Progenitor cell of endocrine pancreas (in vitro differentiated cells): ENCODE measurements around the gene CASK. TPM values are rescaled to one million over a fixed set of nuclear protein-coding genes. Genes with fewer than 3 reads are reported as not detected.
A peak's percentile ranks its signal among the peaks of the same experiment; 100 is the strongest.

ENCODE experiments used
- DNase-seq: peaks from one replicate; pipeline ENCODE4 v3.0.0; 2021; ENCODE audit warnings: low spot score; ENCODE audit not compliant: unreplicated experiment
- H3K27ac Mint-ChIP-seq: 2 replicates; pipeline ENCODE4 v1.8.0; 2021; ENCODE audit warnings: mild to moderate bottlenecking, moderate library complexity, mixed read lengths
- H3K27me3 Mint-ChIP-seq: 2 replicates; pipeline ENCODE4 v1.8.0; 2021; ENCODE audit warnings: mixed read lengths
- H3K36me3 Mint-ChIP-seq: 2 replicates; pipeline ENCODE4 v1.8.0; 2022; ENCODE audit warnings: mixed read lengths; ENCODE audit not compliant: insufficient read depth
- H3K4me1 Mint-ChIP-seq: 2 replicates; pipeline ENCODE4 v1.8.0; 2021; ENCODE audit warnings: low read depth, mixed read lengths
- H3K4me3 Mint-ChIP-seq: 2 replicates; pipeline ENCODE4 v1.8.0; 2021; ENCODE audit warnings: low read depth, mild to moderate bottlenecking, moderate library complexity, mixed read lengths
- H3K9me3 Mint-ChIP-seq: 2 replicates; pipeline ENCODE4 v1.8.0; 2021; ENCODE audit warnings: low read depth, mixed read lengths
- total RNA-seq: library from RNA; stranded (reverse); gene quantifications from 2 replicates; pipeline ENCODE4 v1.2.1, GENCODE V29; 2021
- TF ChIP-seq, protein P1 (sequence below): fragments of 200-600 bp; sonication (generic); IDR thresholded peaks from one replicate; pipeline ENCODE4 v1.5.0; 2021; ENCODE audit warnings: antibody characterized with exemption, mild to moderate bottlenecking; ENCODE audit not compliant: unreplicated experiment

Gene CASK
- total RNA-seq, 1 donor from 2014 or later = 68.3 TPM

DNA sequence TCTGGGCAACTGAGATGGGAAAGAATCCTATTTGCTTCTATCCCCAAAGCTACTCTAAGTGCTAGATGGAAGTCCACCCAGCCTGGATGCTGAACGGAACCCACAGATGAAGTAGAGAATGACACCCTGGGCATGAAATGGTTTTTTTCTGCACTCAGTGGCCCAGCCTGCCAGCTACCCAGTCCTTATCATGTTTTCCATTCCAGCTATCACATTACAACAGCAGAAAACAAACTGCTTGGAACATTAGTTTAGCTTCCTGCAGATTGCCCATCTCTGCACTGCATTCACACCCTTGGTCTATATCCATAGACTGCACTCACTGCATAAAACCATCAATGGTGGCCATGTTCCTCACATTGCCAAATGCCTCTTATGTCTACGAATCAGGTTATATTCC, 397.1 kb downstream of the CASK start:
- H3K9me3 Mint-ChIP-seq = peaks cover 3% of the 10 kb centered on the region
- no peak overlapping the region for H3K4me3 Mint-ChIP-seq
- DNase-seq = no peak
- no peak overlapping the region for H3K27ac Mint-ChIP-seq
- H3K27me3 Mint-ChIP-seq = no peaks in the 10 kb centered on the region
- H3K4me1 Mint-ChIP-seq = peaks cover 8% of the 10 kb centered on the region
- TF ChIP-seq, protein P1, sequence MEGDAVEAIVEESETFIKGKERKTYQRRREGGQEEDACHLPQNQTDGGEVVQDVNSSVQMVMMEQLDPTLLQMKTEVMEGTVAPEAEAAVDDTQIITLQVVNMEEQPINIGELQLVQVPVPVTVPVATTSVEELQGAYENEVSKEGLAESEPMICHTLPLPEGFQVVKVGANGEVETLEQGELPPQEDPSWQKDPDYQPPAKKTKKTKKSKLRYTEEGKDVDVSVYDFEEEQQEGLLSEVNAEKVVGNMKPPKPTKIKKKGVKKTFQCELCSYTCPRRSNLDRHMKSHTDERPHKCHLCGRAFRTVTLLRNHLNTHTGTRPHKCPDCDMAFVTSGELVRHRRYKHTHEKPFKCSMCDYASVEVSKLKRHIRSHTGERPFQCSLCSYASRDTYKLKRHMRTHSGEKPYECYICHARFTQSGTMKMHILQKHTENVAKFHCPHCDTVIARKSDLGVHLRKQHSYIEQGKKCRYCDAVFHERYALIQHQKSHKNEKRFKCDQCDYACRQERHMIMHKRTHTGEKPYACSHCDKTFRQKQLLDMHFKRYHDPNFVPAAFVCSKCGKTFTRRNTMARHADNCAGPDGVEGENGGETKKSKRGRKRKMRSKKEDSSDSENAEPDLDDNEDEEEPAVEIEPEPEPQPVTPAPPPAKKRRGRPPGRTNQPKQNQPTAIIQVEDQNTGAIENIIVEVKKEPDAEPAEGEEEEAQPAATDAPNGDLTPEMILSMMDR = no peak
- H3K36me3 Mint-ChIP-seq = peaks cover 4% of the 10 kb centered on the region

DNA sequence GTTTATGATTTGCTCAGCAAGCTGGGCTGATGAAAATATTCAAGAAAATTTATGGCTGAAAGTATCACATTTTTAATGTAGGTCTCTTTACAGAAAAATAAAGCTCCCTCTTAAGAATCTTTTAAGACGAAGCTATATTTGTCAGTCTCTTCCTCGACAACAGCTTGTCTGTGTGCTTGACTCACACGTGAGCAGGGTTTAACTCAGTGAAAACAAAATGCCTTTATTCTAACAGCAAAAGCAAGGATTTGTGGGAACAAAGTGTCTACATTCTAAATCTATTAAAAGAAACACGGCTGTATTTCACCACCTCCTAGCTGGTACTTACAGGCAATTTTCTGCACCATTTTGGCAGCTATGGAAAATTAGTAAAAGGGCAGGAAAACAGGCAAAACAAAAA, 400.7 kb downstream of the CASK start:
- DNase-seq = no peak
- TF ChIP-seq, protein P1 = no peak
- Mint-ChIP-seq H3K27me3 (no peaks in the 10 kb centered on the region), H3K27ac (peak overlapping the region; percentile 70), H3K36me3 (peaks cover 4% of the 10 kb centered on the region), H3K4me3 (no peak overlapping the region), H3K4me1 (peaks cover 9% of the 10 kb centered on the region), H3K9me3 (peaks cover 4% of the 10 kb centered on the region)

DNA sequence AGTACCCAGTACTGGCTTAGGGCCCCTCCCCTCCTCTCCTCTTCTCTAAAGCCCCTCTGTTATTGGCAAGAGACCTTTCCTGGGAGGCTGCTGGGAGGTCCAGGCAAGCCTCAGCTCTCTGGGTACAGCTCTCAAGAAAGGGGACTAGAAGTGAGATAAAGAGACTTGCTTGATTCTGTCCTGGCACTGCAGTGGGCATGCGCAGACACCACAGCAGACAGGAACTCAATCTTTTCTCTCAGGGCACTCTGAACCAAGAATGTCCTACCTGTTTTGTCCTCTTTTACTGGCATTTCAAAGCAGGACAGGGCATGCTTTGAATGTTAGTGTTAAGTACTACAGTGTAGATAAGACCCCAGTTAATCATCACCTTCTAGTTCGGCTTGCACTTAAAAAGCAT, 401.3 kb downstream of the CASK start:
- TF ChIP-seq, protein P1 = no peak
- no peaks in the 10 kb centered on the region for H3K27me3 Mint-ChIP-seq
- no peak for DNase-seq
- peaks cover 4% of the 10 kb centered on the region for H3K9me3 Mint-ChIP-seq
- H3K4me1 Mint-ChIP-seq = peaks cover 10% of the 10 kb centered on the region
- H3K36me3 Mint-ChIP-seq = peaks cover 3% of the 10 kb centered on the region
- no peak overlapping the region for H3K4me3 Mint-ChIP-seq
- H3K27ac Mint-ChIP-seq = peak overlapping the region; percentile 67

DNA sequence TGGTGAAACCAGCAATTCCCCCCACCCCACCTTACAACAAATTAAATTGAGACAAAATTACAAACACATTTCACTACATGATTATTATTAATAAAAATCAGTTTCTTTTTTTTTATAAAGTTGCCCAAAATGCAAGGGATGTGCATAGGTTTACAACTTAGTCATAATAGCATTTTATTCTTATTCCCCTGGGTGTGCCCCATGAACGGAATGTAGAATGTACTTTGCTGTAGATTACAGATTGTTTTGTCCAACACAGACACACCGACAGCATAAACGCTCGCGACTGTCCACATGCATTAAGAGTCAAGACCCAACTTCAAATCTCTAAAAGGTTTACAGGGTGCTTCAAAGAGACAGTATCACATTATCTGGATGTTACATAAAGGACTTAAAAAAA, 403.9 kb downstream of the CASK start:
- H3K4me1 Mint-ChIP-seq = peaks cover 14% of the 10 kb centered on the region
- H3K27ac Mint-ChIP-seq = no peak overlapping the region
- H3K4me3 Mint-ChIP-seq = no peak overlapping the region
- H3K27me3 Mint-ChIP-seq = no peaks in the 10 kb centered on the region
- TF ChIP-seq, protein P1 = no peak
- DNase-seq = no peak
- H3K36me3 Mint-ChIP-seq = peaks cover 3% of the 10 kb centered on the region
- H3K9me3 Mint-ChIP-seq = peaks cover 4% of the 10 kb centered on the region

DNA sequence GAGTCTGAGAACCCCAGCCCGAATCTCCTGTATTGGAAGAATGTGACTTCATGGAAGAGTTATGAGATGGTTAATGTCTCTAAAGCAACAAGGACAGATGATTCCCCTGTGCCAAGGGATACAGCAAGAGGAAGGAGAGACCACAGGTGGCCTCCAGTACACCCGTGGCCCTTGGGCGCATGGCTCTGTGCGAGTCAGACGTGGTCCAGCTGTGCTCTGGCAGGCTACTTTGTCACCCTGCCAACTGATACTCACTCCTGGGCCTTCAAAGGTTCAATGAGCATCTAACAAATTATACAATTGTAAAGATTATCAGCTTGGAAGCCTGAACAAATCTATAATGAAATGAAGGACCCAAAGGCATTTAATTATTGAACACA, 404.5 kb downstream of the CASK start:
- TF ChIP-seq, protein P1 = no peak
- Mint-ChIP-seq H3K36me3 (peaks cover 3% of the 10 kb centered on the region), H3K9me3 (peaks cover 7% of the 10 kb centered on the region), H3K4me3 (no peak overlapping the region), H3K27me3 (no peaks in the 10 kb centered on the region), H3K27ac (peak overlapping the region; percentile 24), H3K4me1 (peaks cover 14% of the 10 kb centered on the region)
- DNase-seq = no peak
